HEK293T (cell line): ENCODE data around the gene B3GNT8.

Source experiments
- ARNT ChIP-seq: fragments of 450-650 bp; IDR thresholded peaks from 2 replicates; pipeline ENCODE4 v1.6.1; 2017; ENCODE audit warnings: mild to moderate bottlenecking
- BHLHE40 ChIP-seq: fragments of 450-650 bp; IDR thresholded peaks from 2 replicates; pipeline ENCODE4 v1.6.1; 2016; ENCODE audit warnings: mild to moderate bottlenecking, moderate library complexity, borderline replicate concordance
- CTBP1 ChIP-seq: fragments of 450-650 bp; IDR thresholded peaks from 2 replicates; pipeline ENCODE4 v1.6.1; 2016; ENCODE audit warnings: borderline replicate concordance
- FOXK2 ChIP-seq: fragments of 450-650 bp; IDR thresholded peaks from 2 replicates; pipeline ENCODE4 v1.6.1; 2016; ENCODE audit warnings: mild to moderate bottlenecking
- FOXM1 ChIP-seq: fragments of 450-650 bp; IDR thresholded peaks from 2 replicates; pipeline ENCODE4 v1.6.1; 2017; ENCODE audit warnings: mild to moderate bottlenecking, borderline replicate concordance
- L3MBTL2 ChIP-seq: fragments of 450-650 bp; conservative IDR thresholded peaks from 2 replicates; pipeline ENCODE4 v1.6.1; 2016; ENCODE audit warnings: mild to moderate bottlenecking
- PKNOX1 ChIP-seq: fragments of 450-650 bp; IDR thresholded peaks from 2 replicates; pipeline ENCODE4 v1.6.1; 2016
- SP1 ChIP-seq: fragments of 450-650 bp; IDR thresholded peaks from 2 replicates; pipeline ENCODE4 v1.6.1; 2017
- TARDBP ChIP-seq: fragments of 450-650 bp; IDR thresholded peaks from 2 replicates; pipeline ENCODE4 v1.6.1; 2016
- ZNF384 ChIP-seq: fragments of 450-650 bp; IDR thresholded peaks from 2 replicates; pipeline ENCODE4 v1.6.1; 2016

- TF ChIP-seq SP1 (no peak), ZNF384 (no peak), FOXM1 (no peak), PKNOX1 (no peak), L3MBTL2 (no peak), FOXK2 (no peak), TARDBP (no peak), ARNT (no peak), CTBP1 (no peak), BHLHE40 (no peak)
Observed at GRCh38 chr19:41376998-41377365, 50.2 kb downstream of the B3GNT8 start.
